PC-9 (cell line): ENCODE measurements around the gene BECN2. TPM values are rescaled to one million over a fixed set of nuclear protein-coding genes. Genes with fewer than 3 reads are reported as not detected.

ENCODE experiments used
- BruUV-seq: library from RNA; stranded (reverse); fragments of 400-500 nt; replicated peaks from 2 replicates; lab custom pipeline; 2021; lab: Mats Ljungman, UMichigan
- CTCF ChIA-PET: fragments of 300-600 bp; sonication (Branson Sonifier 250); formaldehyde crosslinking; loops from one replicate; lab custom pipeline; 2022; ENCODE audit warnings: antibody characterized with exemption; lab: Charles Lee
- POLR2A ChIA-PET: fragments of 300-600 bp; sonication (Branson Sonifier 250); formaldehyde crosslinking; loops from one replicate; lab custom pipeline; 2022; ENCODE audit warnings: antibody characterized with exemption; ENCODE audit not compliant: unreplicated experiment; lab: Charles Lee
- DNase-seq, 2 experiments: peaks; one replicate each; pipeline versions ENCODE4 v3.0.0 to v3.0.0-alpha.2; 2015 to 2022; ENCODE audit warnings: mixed read lengths in 1 of 2
- H2AFZ ChIP-seq: fragments of 200-600 bp; sonication (generic); 2 replicates; pipeline ENCODE4 v1.8.1; 2017; ENCODE audit warnings: antibody characterized with exemption
- H3F3A ChIP-seq: fragments of 200-600 bp; sonication (generic); 2 replicates; pipeline ENCODE4 v1.8.1; 2017; ENCODE audit warnings: antibody characterized with exemption, mild to moderate bottlenecking, low read depth; ENCODE audit not compliant: insufficient read depth
- H3K27ac ChIP-seq: fragments of 200-600 bp; sonication (generic); 2 replicates; pipeline ENCODE4 v1.6.1; 2016; ENCODE audit warnings: mixed run types
- H3K27me3 ChIP-seq: fragments of 200-600 bp; sonication (generic); 2 replicates; pipeline ENCODE4 v1.6.1; 2016; ENCODE audit warnings: low read depth, mixed run types; ENCODE audit not compliant: insufficient read depth
- H3K36me3 ChIP-seq: fragments of 200-600 bp; sonication (generic); 2 replicates; pipeline ENCODE4 v1.6.1; 2016; ENCODE audit warnings: low read depth, mixed run types
- H3K4me1 ChIP-seq: fragments of 200-600 bp; sonication (generic); replicated peaks from 2 replicates; pipeline ENCODE4 v1.6.1; 2016; ENCODE audit warnings: mixed run types; ENCODE audit not compliant: insufficient read depth
- H3K4me2 ChIP-seq: fragments of 200-600 bp; sonication (generic); 2 replicates; pipeline ENCODE4 v1.6.1; 2017; ENCODE audit warnings: mixed run types
- H3K4me3 ChIP-seq: fragments of 200-600 bp; sonication (generic); 2 replicates; pipeline ENCODE4 v1.6.1; 2016; ENCODE audit warnings: mixed run types
- H3K79me2 ChIP-seq: fragments of 200-600 bp; sonication (generic); 2 replicates; pipeline ENCODE4 v1.6.1; 2017; ENCODE audit warnings: low read depth, mixed run types
- H3K9me2 ChIP-seq: fragments of 200-600 bp; sonication (generic); 2 replicates; pipeline ENCODE4 v1.8.1; 2017; ENCODE audit warnings: mild to moderate bottlenecking; ENCODE audit not compliant: insufficient read depth
- H3K9me3 ChIP-seq: fragments of 200-600 bp; sonication (generic); 2 replicates; pipeline ENCODE4 v1.8.1; 2016; ENCODE audit warnings: low read depth; ENCODE audit not compliant: insufficient read depth
- H4K20me1 ChIP-seq: fragments of 200-600 bp; sonication (generic); 2 replicates; pipeline ENCODE4 v1.8.1; 2017; ENCODE audit not compliant: insufficient read depth
- CTCF ChIP-seq: fragments of 200-600 bp; sonication (generic); conservative IDR thresholded peaks from 2 replicates; pipeline ENCODE4 v1.6.1; 2017; ENCODE audit warnings: mixed run types, antibody characterized with exemption, mild to moderate bottlenecking, moderate library complexity
- EZH2 ChIP-seq: fragments of 200-600 bp; sonication (generic); IDR thresholded peaks from 2 replicates; pipeline ENCODE4 v1.8.0; 2017; ENCODE audit warnings: antibody characterized with exemption, low read depth
- intact Hi-C: fragments of 100-400 bp; cut with micrococcal nuclease; formaldehyde crosslinking; loops from one replicate; pipeline ENCODE4 v1.10.0; 2022; ENCODE audit not compliant: unreplicated experiment
- total RNA-seq: library from RNA; stranded (reverse); gene quantifications from 2 replicates; pipeline ENCODE4 v1.2.3, GENCODE V29; 2021

The BECN2 gene
- total RNA-seq, 1 experiment from 2014 or later = 0.37 TPM

- ChIA-PET POLR2A (interaction anchor here (0.6 kb wide), 1 partner anchor 78 kb away, joined by 3 read pairs; no protein-coding TSS in a partner anchor), CTCF (no interaction called here)
- no peak overlapping the region for H3K4me3 ChIP-seq
- no peaks in the 10 kb centered on the region for H3F3A ChIP-seq
- H3K27me3 ChIP-seq = no peaks in the 10 kb centered on the region
- H4K20me1 ChIP-seq = no peaks in the 10 kb centered on the region
- no peak overlapping the region for H2AFZ ChIP-seq
- H3K27ac ChIP-seq = no peak overlapping the region
- H3K4me1 ChIP-seq = no peaks in the 10 kb centered on the region
- intact Hi-C loops = no loop called here
- DNase-seq = no peak
- no TSS peak for BruUV-seq
- no peaks in the 10 kb centered on the region for H3K9me3 ChIP-seq
- no peaks in the 10 kb centered on the region for H3K9me2 ChIP-seq
- no peaks in the 10 kb centered on the region for H3K79me2 ChIP-seq
- H3K4me2 ChIP-seq = no peak overlapping the region
- H3K36me3 ChIP-seq = no peaks in the 10 kb centered on the region
- TF ChIP-seq CTCF (no peak), EZH2 (no peak)
Observed at GRCh38 chr1:241918879-241919278, 38.7 kb upstream of the BECN2 start.

- Histone ChIP-seq H3K36me3 (no peaks in the 10 kb centered on the region), H2AFZ (no peak overlapping the region), H3F3A (no peaks in the 10 kb centered on the region), H3K9me3 (no peaks in the 10 kb centered on the region), H3K27ac (no peak overlapping the region), H3K4me1 (no peaks in the 10 kb centered on the region), H4K20me1 (no peaks in the 10 kb centered on the region), H3K27me3 (no peaks in the 10 kb centered on the region), H3K9me2 (no peaks in the 10 kb centered on the region), H3K4me3 (no peak overlapping the region), H3K4me2 (no peak overlapping the region), H3K79me2 (no peaks in the 10 kb centered on the region)
- BruUV-seq = no TSS peak
- DNase-seq = no peak
- intact Hi-C loops = no loop called here
- TF ChIP-seq CTCF = no peak
- no peak for TF ChIP-seq EZH2
- ChIA-PET POLR2A (no interaction called here), CTCF (no interaction called here)
Observed at GRCh38 chr1:241924080-241924808, 33.3 kb upstream of the BECN2 start.

GRCh38 chr1:241926141-241926540, 31.4 kb upstream of the BECN2 start:
- DNase-seq = no peak
- H3F3A ChIP-seq = no peaks in the 10 kb centered on the region
- no TSS peak for BruUV-seq
- CTCF ChIA-PET = no interaction called here
- no peak overlapping the region for H3K27ac ChIP-seq
- no peaks in the 10 kb centered on the region for H3K27me3 ChIP-seq
- H3K9me3 ChIP-seq = no peaks in the 10 kb centered on the region
- no peaks in the 10 kb centered on the region for H3K79me2 ChIP-seq
- H3K4me3 ChIP-seq = no peak overlapping the region
- POLR2A ChIA-PET = no interaction called here
- H3K4me2 ChIP-seq = no peak overlapping the region
- no peak for TF ChIP-seq EZH2
- no peak for TF ChIP-seq CTCF
- H3K36me3 ChIP-seq = no peaks in the 10 kb centered on the region
- no peak overlapping the region for H2AFZ ChIP-seq
- no peaks in the 10 kb centered on the region for H3K9me2 ChIP-seq
- intact Hi-C loops = no loop called here
- H4K20me1 ChIP-seq = no peaks in the 10 kb centered on the region
- no peaks in the 10 kb centered on the region for H3K4me1 ChIP-seq
